HEK293 (cell line): ENCODE measurements around the gene DACH2.

Experiments used
- CTCF ChIA-PET: fragments of 350-600 bp; formaldehyde crosslinking; extraction: SDS; loops from one replicate; lab custom pipeline; 2021; ENCODE audit warnings: antibody characterized with exemption; lab: Yijun Ruan, JAX
- POLR2A ChIA-PET: fragments of 300-600 bp; formaldehyde crosslinking; extraction: SDS; loops from one replicate; lab custom pipeline; 2020; ENCODE audit warnings: antibody characterized with exemption, inconsistent platforms; lab: Yijun Ruan, JAX
- H3K27ac ChIP-seq: fragments of 200-500 bp; sonication (Bioruptor generic); 2 replicates; pipeline ENCODE4 v1.5.1; 2014; ENCODE audit warnings: low read depth, low read length, control low read depth, inconsistent platforms; ENCODE audit errors: extremely low read depth
- H3K36me3 ChIP-seq, 2 experiments: fragments of 200-500 bp in 1 of 2; sonication (Bioruptor generic) in 1 of 2; 1 replicate in 1 of 2; 2 replicates in 1 of 2; pipeline ENCODE4 v1.5.1; 2014 to 2017; ENCODE audit warnings: inconsistent platforms in 2 of 2, low read length in 2 of 2; ENCODE audit not compliant: control insufficient read depth in 2 of 2, insufficient read depth in 1 of 2
- H3K4me1 ChIP-seq: fragments of 200-500 bp; sonication (Bioruptor generic); 2 replicates; pipeline ENCODE4 v1.5.1; 2014; ENCODE audit warnings: mild to moderate bottlenecking, low read length, inconsistent platforms; ENCODE audit not compliant: control insufficient read depth, insufficient read depth
- H3K4me3 ChIP-seq: 2 replicates; pipeline ENCODE4 v1.5.1; 2011; ENCODE audit warnings: low read depth, mild to moderate bottlenecking, control low read depth, low read length, moderate library complexity
- H3K9me3 ChIP-seq: fragments of 200-500 bp; sonication (Bioruptor generic); 2 replicates; pipeline ENCODE4 v1.5.1; 2014; ENCODE audit warnings: low read depth, low read length, inconsistent platforms; ENCODE audit not compliant: control insufficient read depth, insufficient read depth
- ATF2 ChIP-seq: fragments of 450-650 bp; formaldehyde crosslinking; IDR thresholded peaks from 2 replicates; pipeline ENCODE4 v1.5.1; 2016; ENCODE audit warnings: missing biosample characterization, missing genetic modification characterization, low read depth
- GLIS1 ChIP-seq: fragments of 450-650 bp; formaldehyde crosslinking; IDR thresholded peaks from 2 replicates; pipeline ENCODE4 v1.5.1; 2016; ENCODE audit warnings: missing biosample characterization, missing genetic modification characterization
- INSM2 ChIP-seq: fragments of 450-650 bp; formaldehyde crosslinking; IDR thresholded peaks from 2 replicates; pipeline ENCODE4 v1.5.1; 2016; ENCODE audit warnings: missing biosample characterization, missing genetic modification characterization
- KLF16 ChIP-seq: fragments of 450-650 bp; formaldehyde crosslinking; IDR thresholded peaks from 2 replicates; pipeline ENCODE4 v1.5.1; 2017; ENCODE audit warnings: missing biosample characterization, missing genetic modification characterization
- MZF1 ChIP-seq: fragments of 450-650 bp; formaldehyde crosslinking; IDR thresholded peaks from 2 replicates; pipeline ENCODE4 v1.5.1; 2017; ENCODE audit warnings: missing biosample characterization, missing genetic modification characterization, borderline replicate concordance
- PRDM4 ChIP-seq: fragments of 450-650 bp; formaldehyde crosslinking; IDR thresholded peaks from 2 replicates; pipeline ENCODE4 v1.5.1; 2017; ENCODE audit warnings: missing biosample characterization, missing genetic modification characterization
- SP3 ChIP-seq: fragments of 450-650 bp; formaldehyde crosslinking; IDR thresholded peaks from 2 replicates; pipeline ENCODE4 v1.5.1; 2016; ENCODE audit warnings: missing biosample characterization, missing genetic modification characterization
- TSHZ1 ChIP-seq: fragments of 450-650 bp; formaldehyde crosslinking; IDR thresholded peaks from 2 replicates; pipeline ENCODE4 v1.5.1; 2016; ENCODE audit warnings: missing biosample characterization, missing genetic modification characterization, borderline replicate concordance
- WT1 ChIP-seq: fragments of 450-650 bp; formaldehyde crosslinking; IDR thresholded peaks from 2 replicates; pipeline ENCODE4 v1.5.1; 2016; ENCODE audit warnings: missing biosample characterization, missing genetic modification characterization
- ZBTB44 ChIP-seq: fragments of 450-650 bp; IDR thresholded peaks from 2 replicates; pipeline ENCODE4 v1.5.1; 2018; ENCODE audit warnings: missing biosample characterization, mild to moderate bottlenecking, missing genetic modification characterization
- ZNF146 ChIP-seq: fragments of 450-650 bp; formaldehyde crosslinking; IDR thresholded peaks from 2 replicates; pipeline ENCODE4 v1.5.1; 2016; ENCODE audit warnings: missing biosample characterization, missing genetic modification characterization
- ZNF23 ChIP-seq: fragments of 450-650 bp; formaldehyde crosslinking; IDR thresholded peaks from 2 replicates; pipeline ENCODE4 v1.5.1; 2016; ENCODE audit warnings: missing biosample characterization, missing genetic modification characterization, borderline replicate concordance
- ZNF248 ChIP-seq: fragments of 450-650 bp; formaldehyde crosslinking; IDR thresholded peaks from 2 replicates; pipeline ENCODE4 v1.5.1; 2017; ENCODE audit warnings: missing biosample characterization, missing genetic modification characterization
- ZNF501 ChIP-seq: fragments of 450-650 bp; formaldehyde crosslinking; IDR thresholded peaks from 2 replicates; pipeline ENCODE4 v1.5.1; 2016; ENCODE audit warnings: missing biosample characterization, missing genetic modification characterization
- ZNF521 ChIP-seq: fragments of 450-650 bp; formaldehyde crosslinking; IDR thresholded peaks from 2 replicates; pipeline ENCODE4 v1.5.1; 2017; ENCODE audit warnings: missing biosample characterization, mild to moderate bottlenecking, missing genetic modification characterization
- ZNF585B ChIP-seq: fragments of 450-650 bp; formaldehyde crosslinking; IDR thresholded peaks from 2 replicates; pipeline ENCODE4 v1.5.1; 2016; ENCODE audit warnings: missing biosample characterization, missing genetic modification characterization
- ZNF626 ChIP-seq: fragments of 450-650 bp; sonication (Bioruptor Pico); formaldehyde crosslinking; IDR thresholded peaks from 2 replicates; pipeline ENCODE4 v1.5.1; 2018; ENCODE audit warnings: missing biosample characterization, missing genetic modification characterization, inconsistent platforms
- ZNF654 ChIP-seq: fragments of 450-650 bp; formaldehyde crosslinking; IDR thresholded peaks from 2 replicates; pipeline ENCODE4 v1.5.1; 2016; ENCODE audit warnings: low read depth, missing biosample characterization, missing genetic modification characterization
- ZNF843 ChIP-seq: fragments of 450-650 bp; formaldehyde crosslinking; IDR thresholded peaks from 2 replicates; pipeline ENCODE4 v1.5.1; 2016; ENCODE audit warnings: missing biosample characterization, missing genetic modification characterization
- ZSCAN30 ChIP-seq: fragments of 450-650 bp; IDR thresholded peaks from 2 replicates; pipeline ENCODE4 v1.5.1; 2018; ENCODE audit warnings: missing biosample characterization, mild to moderate bottlenecking, missing genetic modification characterization, moderate library complexity

DACH2 gene

GRCh38 chrX:86263526-86263925 lies 115.3 kb downstream of the DACH2 start:
- POLR2A ChIA-PET: no interaction called here
- TF ChIP-seq ZNF626 (tag by site-specific recombination) (no peak), WT1 (tag by site-specific recombination) (no peak), ZNF843 (tag by site-specific recombination) (no peak), ZNF654 (tag by site-specific recombination) (no peak), GLIS1 (tag by site-specific recombination) (no peak), PRDM4 (tag by site-specific recombination) (no peak), ZNF521 (tag by site-specific recombination) (no peak), INSM2 (tag by site-specific recombination) (no peak), TSHZ1 (tag by site-specific recombination) (no peak), ZNF146 (tag by site-specific recombination) (no peak), MZF1 (tag by site-specific recombination) (no peak), ZNF248 (tag by site-specific recombination) (no peak), ZBTB44 (tag by site-specific recombination) (no peak), ATF2 (tag by site-specific recombination) (no peak), KLF16 (tag by site-specific recombination) (no peak), ZSCAN30 (tag by site-specific recombination) (no peak), ZNF585B (no peak), ZNF23 (no peak), ZNF501 (tag by site-specific recombination) (no peak), SP3 (tag by site-specific recombination) (no peak)
- CTCF ChIA-PET: interaction anchor here (0.6 kb wide), 1 partner anchor 734 kb away, joined by 3 read pairs; no protein-coding TSS in a partner anchor

More at GRCh38 chrX:86263526-86263925, 115.3 kb downstream of the DACH2 start:
- no peaks in the 10 kb centered on the region; the same call in 1 of the 2 replicates for H3K9me3 ChIP-seq
- no peak overlapping the region for H3K4me3 ChIP-seq
- no peaks in the 10 kb centered on the region for H3K4me1 ChIP-seq
- no peak overlapping the region for H3K27ac ChIP-seq
- H3K36me3 ChIP-seq: no peaks in the 10 kb centered on the region
